Suprapubic skin (tissue), 4 donors: Measurements from ENCODE around the gene TTC21A. TPM values are rescaled to one million over a fixed set of nuclear protein-coding genes. Genes with fewer than 3 reads are reported as not detected.

ENCODE experiments used
- DNase-seq, 2 donors: peaks; one replicate each; pipeline ENCODE4 v3.0.0-alpha.2; 2019; ENCODE audit warnings: low spot score in 2 of 2
- H3K27ac ChIP-seq: fragments of 200-600 bp; sonication (generic); one replicate; pipeline ENCODE4 v1.5.1; 2019
- H3K27me3 ChIP-seq: fragments of 200-600 bp; sonication (generic); one replicate; pipeline ENCODE4 v1.5.1; 2019
- H3K36me3 ChIP-seq: fragments of 200-600 bp; sonication (generic); one replicate; pipeline ENCODE4 v1.5.1; 2019
- H3K4me1 ChIP-seq: fragments of 200-600 bp; sonication (generic); one replicate; pipeline ENCODE4 v1.5.1; 2019
- H3K4me3 ChIP-seq: fragments of 200-600 bp; sonication (generic); one replicate; pipeline ENCODE4 v1.5.1; 2019; ENCODE audit warnings: mild to moderate bottlenecking
- H3K9me3 ChIP-seq: fragments of 200-600 bp; sonication (generic); one replicate; pipeline ENCODE4 v1.5.1; 2019
- CTCF ChIP-seq, 2 donors: fragments of 200-600 bp in 1 of 2; fragments of 450-650 bp in 1 of 2; sonication (generic) in 1 of 2; IDR thresholded peaks; one replicate each; pipeline ENCODE4 v1.5.1; 2016 to 2019; ENCODE audit warnings: antibody characterized with exemption in 2 of 2, mild to moderate bottlenecking in 1 of 2, moderate library complexity in 1 of 2
- EP300 ChIP-seq: sonication (generic); formaldehyde crosslinking; IDR thresholded peaks from one replicate; pipeline ENCODE4 v1.6.1; 2017; ENCODE audit warnings: antibody characterized with exemption
- POLR2A ChIP-seq, 2 donors: fragments of 450-650 bp; IDR thresholded peaks; one replicate each; pipeline ENCODE4 v1.6.1; 2017; ENCODE audit warnings: antibody characterized with exemption in 2 of 2, mild to moderate bottlenecking in 2 of 2, moderate library complexity in 2 of 2
- POLR2AphosphoS5 ChIP-seq, 3 donors: sonication (generic); formaldehyde crosslinking; IDR thresholded peaks; one replicate each; pipeline ENCODE4 v1.6.1; 2017; ENCODE audit warnings: antibody characterized with exemption in 3 of 3
- WGBS: methylation state at CpG from one replicate; pipeline ENCODE4 v1.1.5; 2018; 5-methylcytosine and 5-hydroxymethylcytosine counted together
- total RNA-seq, 4 donors: library from RNA; depleted of rRNA; stranded (reverse); fragments of >200 nt; gene quantifications; one replicate each; pipeline ENCODE4 v1.1.0, GENCODE V29; 2016

The TTC21A gene
- total RNA-seq, 4 donors from 2014 or later, result 1.2 to 11.0 (median 4.7) TPM

- Histone ChIP-seq H3K9me3 (no peaks in the 10 kb centered on the region), H3K4me3 (no peak overlapping the region), H3K27ac (no peak overlapping the region), H3K36me3 (peaks cover 43% of the 10 kb centered on the region), H3K27me3 (no peaks in the 10 kb centered on the region), H3K4me1 (peaks cover 100% of the 10 kb centered on the region)
- TF ChIP-seq POLR2A (IDR thresholded peaks at IDR 0.05) (no peak), EP300 (no peak), CTCF (IDR thresholded peaks at IDR 0.05) (no peak), POLR2AphosphoS5 (IDR thresholded peaks at IDR 0.05) (no peak)
- 89% methylated on average over 23 of the region's 23 CpGs for WGBS
- no peak for DNase-seq
Measured at GRCh38 chr3:39144748-39145380, 37.4 kb downstream of the TTC21A start.

GRCh38 chr3:39146083-39146501, 38.6 kb downstream of the TTC21A start:
- 22% methylated on average over 9 of the region's 11 CpGs for WGBS
- Histone ChIP-seq H3K4me3 (peak overlapping the region; percentile 96), H3K4me1 (peaks cover 100% of the 10 kb centered on the region), H3K9me3 (no peaks in the 10 kb centered on the region), H3K27ac (peak overlapping the region; percentile 72), H3K27me3 (no peaks in the 10 kb centered on the region), H3K36me3 (peaks cover 43% of the 10 kb centered on the region)
- TF ChIP-seq POLR2AphosphoS5 (IDR thresholded peaks at IDR 0.05) (no peak), POLR2A (IDR thresholded peaks at IDR 0.05) (no peak), CTCF (IDR thresholded peaks at IDR 0.05) (peak; percentile 8 to 32), EP300 (no peak)
- DNase-seq, result peak in 1 of 2 donors; percentile 79

GRCh38 chr3:39146611-39147591, 39.4 kb downstream of the TTC21A start:
- Histone ChIP-seq H3K36me3 (peaks cover 43% of the 10 kb centered on the region), H3K4me1 (peaks cover 100% of the 10 kb centered on the region), H3K27ac (peak overlapping the region; percentile 72), H3K27me3 (no peaks in the 10 kb centered on the region), H3K4me3 (peak overlapping the region; percentile 96), H3K9me3 (no peaks in the 10 kb centered on the region)
- TF ChIP-seq EP300, result no peak
- peak in 1 of 3 donors; percentile 55 for TF ChIP-seq POLR2AphosphoS5 (IDR thresholded peaks at IDR 0.05)
- no peak for TF ChIP-seq POLR2A (IDR thresholded peaks at IDR 0.05)
- peak; percentile 88 to 90 for DNase-seq
- WGBS, result 17% methylated on average over 10 of the region's 15 CpGs

- WGBS, result 42% methylated on average over 9 of the region's 9 CpGs
- Histone ChIP-seq H3K27me3 (no peaks in the 10 kb centered on the region), H3K36me3 (peaks cover 37% of the 10 kb centered on the region), H3K27ac (peak overlapping the region; percentile 72), H3K4me1 (peaks cover 98% of the 10 kb centered on the region), H3K4me3 (peak overlapping the region; percentile 96), H3K9me3 (no peaks in the 10 kb centered on the region)
- TF ChIP-seq POLR2AphosphoS5 (IDR thresholded peaks at IDR 0.05) (no peak), CTCF (IDR thresholded peaks at IDR 0.05) (no peak), EP300 (no peak), POLR2A (IDR thresholded peaks at IDR 0.05) (no peak)
- no peak for DNase-seq
Measured at GRCh38 chr3:39147711-39148434, 40.4 kb downstream of the TTC21A start.

GRCh38 chr3:39148435-39149058, 41.1 kb downstream of the TTC21A start:
- Histone ChIP-seq H3K9me3 (no peaks in the 10 kb centered on the region), H3K36me3 (peaks cover 30% of the 10 kb centered on the region), H3K27me3 (no peaks in the 10 kb centered on the region), H3K4me1 (peaks cover 91% of the 10 kb centered on the region), H3K4me3 (peak overlapping the region; percentile 96), H3K27ac (peak overlapping the region; percentile 72)
- 33% methylated on average over 9 of the region's 9 CpGs for WGBS
- TF ChIP-seq CTCF (IDR thresholded peaks at IDR 0.05) (no peak), EP300 (no peak), POLR2A (IDR thresholded peaks at IDR 0.05) (no peak), POLR2AphosphoS5 (IDR thresholded peaks at IDR 0.05) (no peak)
- no peak for DNase-seq
